Measurements from ENCODE around the gene QSOX1.

DNA sequence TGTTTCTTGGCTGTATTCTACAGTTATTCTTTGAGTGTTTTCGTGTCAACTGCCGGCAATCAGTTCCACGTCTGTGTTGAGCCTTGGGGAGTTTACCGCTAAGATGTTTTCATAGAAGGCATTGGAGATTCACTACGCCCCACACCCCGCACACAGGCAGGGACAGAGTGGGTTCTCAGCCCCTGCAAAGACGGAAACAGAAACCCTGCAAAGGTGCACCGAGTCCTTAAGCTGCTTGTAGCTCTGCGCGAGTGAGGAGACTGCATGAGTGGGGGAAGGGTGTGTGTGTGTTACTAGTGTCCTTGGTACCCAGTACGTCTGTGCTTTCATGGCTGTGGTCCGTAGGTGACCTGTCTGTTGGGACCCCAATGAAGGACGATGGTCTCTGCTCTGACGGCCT is 77.3 kb downstream of the QSOX1 start:
- TF ChIP-seq, protein P1, sequence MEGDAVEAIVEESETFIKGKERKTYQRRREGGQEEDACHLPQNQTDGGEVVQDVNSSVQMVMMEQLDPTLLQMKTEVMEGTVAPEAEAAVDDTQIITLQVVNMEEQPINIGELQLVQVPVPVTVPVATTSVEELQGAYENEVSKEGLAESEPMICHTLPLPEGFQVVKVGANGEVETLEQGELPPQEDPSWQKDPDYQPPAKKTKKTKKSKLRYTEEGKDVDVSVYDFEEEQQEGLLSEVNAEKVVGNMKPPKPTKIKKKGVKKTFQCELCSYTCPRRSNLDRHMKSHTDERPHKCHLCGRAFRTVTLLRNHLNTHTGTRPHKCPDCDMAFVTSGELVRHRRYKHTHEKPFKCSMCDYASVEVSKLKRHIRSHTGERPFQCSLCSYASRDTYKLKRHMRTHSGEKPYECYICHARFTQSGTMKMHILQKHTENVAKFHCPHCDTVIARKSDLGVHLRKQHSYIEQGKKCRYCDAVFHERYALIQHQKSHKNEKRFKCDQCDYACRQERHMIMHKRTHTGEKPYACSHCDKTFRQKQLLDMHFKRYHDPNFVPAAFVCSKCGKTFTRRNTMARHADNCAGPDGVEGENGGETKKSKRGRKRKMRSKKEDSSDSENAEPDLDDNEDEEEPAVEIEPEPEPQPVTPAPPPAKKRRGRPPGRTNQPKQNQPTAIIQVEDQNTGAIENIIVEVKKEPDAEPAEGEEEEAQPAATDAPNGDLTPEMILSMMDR (IDR thresholded peaks at IDR 0.05): no peak
- no peak for TF ChIP-seq POLR2A (IDR thresholded peaks at IDR 0.05)
- no peak for TF ChIP-seq POLR2AphosphoS5 (IDR thresholded peaks at IDR 0.05)
- TF ChIP-seq EP300 (IDR thresholded peaks at IDR 0.05; ENCODE audit: low read depth): no peak

Data from transverse colon (tissue), 4 donors.